Globus pallidus (tissue), 1 donor: ENCODE measurements around the gene HOXD10.

Source experiments
- DNase-seq: peaks from one replicate; pipeline ENCODE4 v3.0.0-alpha.2; 2015; ENCODE audit warnings: low spot score

The HOXD10 gene

GRCh38 chr2:176151442-176152287 lies 35.1 kb downstream of the HOXD10 start, which contains the start of gene HOXD4:
TSS of gene HOXD4 (plus strand) at chr2:176151550. CDS start at chr2:176151634, 84 bp downstream.
- DNase-seq = no peak

GRCh38 chr2:176152350-176153181 lies 36.0 kb downstream of the HOXD10 start:
- no peak for DNase-seq

GRCh38 chr2:176154576-176155252 lies 38.1 kb downstream of the HOXD10 start:
- DNase-seq = no peak

- no peak for DNase-seq
Observed at GRCh38 chr2:176155356-176156044, 38.9 kb downstream of the HOXD10 start.

- no peak for DNase-seq
Observed at GRCh38 chr2:176156301-176156806, 39.8 kb downstream of the HOXD10 start.

- DNase-seq = no peak
Observed at GRCh38 chr2:176156807-176157498, 40.4 kb downstream of the HOXD10 start, which contains the start of gene HOXD3. TSS of gene HOXD3 (plus strand) at chr2:176157307. CDS start at chr2:176169115, 11,808 bp downstream.

- no peak for DNase-seq
Observed at GRCh38 chr2:176157499-176158185, 41.1 kb downstream of the HOXD10 start.

GRCh38 chr2:176158186-176158591 lies 41.6 kb downstream of the HOXD10 start:
- DNase-seq = no peak

GRCh38 chr2:176158855-176159662 lies 42.5 kb downstream of the HOXD10 start:
- DNase-seq = no peak

- no peak for DNase-seq
Observed at GRCh38 chr2:176159663-176160250, 43.2 kb downstream of the HOXD10 start.

GRCh38 chr2:176160251-176160985 lies 43.8 kb downstream of the HOXD10 start:
- DNase-seq = no peak

GRCh38 chr2:176160986-176161824 lies 44.6 kb downstream of the HOXD10 start:
- no peak for DNase-seq

GRCh38 chr2:176161825-176162626 lies 45.4 kb downstream of the HOXD10 start:
- DNase-seq = no peak

GRCh38 chr2:176162911-176163671 lies 46.5 kb downstream of the HOXD10 start:
- no peak for DNase-seq

GRCh38 chr2:176163672-176164056 lies 47.1 kb downstream of the HOXD10 start:
- DNase-seq = no peak

- no peak for DNase-seq
Observed at GRCh38 chr2:176164201-176164600, 47.6 kb downstream of the HOXD10 start.
